NB4 (cell line): ENCODE measurements around the gene ARL2.
A peak's percentile ranks its signal among the peaks of the same experiment; 100 is the strongest.
"Not testable (repeated sequence)": the region's sequence is repeated elsewhere in the genome, so short reads cannot be mapped to it uniquely, and the experiment has no call there.

Experiments
- DNase-seq: peaks from one replicate; pipeline ENCODE4 v3.0.0; 2010; ENCODE audit warnings: low read depth
- H3K4me3 ChIP-seq: one replicate; pipeline ENCODE4 v1.5.1; 2011; ENCODE audit warnings: mild to moderate bottlenecking, low read depth, low read length, moderate library complexity
- MAX ChIP-seq: IDR thresholded peaks from 2 replicates; pipeline ENCODE4 v1.6.1; 2011; ENCODE audit warnings: low read depth, low read length
- MYC ChIP-seq: IDR thresholded peaks from 2 replicates; pipeline ENCODE4 v1.6.1; 2011; ENCODE audit warnings: low read depth, low read length
- POLR2A ChIP-seq: IDR thresholded peaks from 2 replicates; pipeline ENCODE4 v1.6.1; 2011; ENCODE audit warnings: mild to moderate bottlenecking; ENCODE audit not compliant: insufficient read length; ENCODE audit errors: extremely low read depth
- TF ChIP-seq, protein P1 (sequence below): IDR thresholded peaks from one replicate; pipeline ENCODE4 v1.5.1; 2012; ENCODE audit warnings: low read depth, low read length

ARL2 gene

DNA sequence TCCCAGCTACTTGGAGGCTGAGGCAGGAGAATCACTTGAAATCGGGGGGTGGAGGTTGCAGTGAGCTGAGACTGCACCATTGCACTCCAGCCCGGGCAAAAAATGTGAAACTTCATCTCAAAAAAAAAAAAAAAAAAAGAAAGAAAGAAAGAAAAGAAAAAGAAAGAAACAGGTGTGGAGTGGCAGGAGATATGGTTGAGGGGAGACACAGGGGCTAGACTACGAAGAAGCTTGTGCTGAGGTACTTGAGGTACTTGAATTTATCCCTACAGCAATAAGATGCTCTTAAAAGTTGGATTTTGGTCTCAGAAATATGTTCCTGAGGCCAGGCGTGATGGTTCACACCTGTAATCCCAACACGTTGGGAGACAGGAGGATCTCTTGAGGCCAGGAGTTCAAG is 39.8 kb upstream of the ARL2 start:
- no peak for DNase-seq
- no peak overlapping the region for H3K4me3 ChIP-seq
- TF ChIP-seq MAX (no peak), MYC (no peak), POLR2A (no peak)
- TF ChIP-seq, protein P1, sequence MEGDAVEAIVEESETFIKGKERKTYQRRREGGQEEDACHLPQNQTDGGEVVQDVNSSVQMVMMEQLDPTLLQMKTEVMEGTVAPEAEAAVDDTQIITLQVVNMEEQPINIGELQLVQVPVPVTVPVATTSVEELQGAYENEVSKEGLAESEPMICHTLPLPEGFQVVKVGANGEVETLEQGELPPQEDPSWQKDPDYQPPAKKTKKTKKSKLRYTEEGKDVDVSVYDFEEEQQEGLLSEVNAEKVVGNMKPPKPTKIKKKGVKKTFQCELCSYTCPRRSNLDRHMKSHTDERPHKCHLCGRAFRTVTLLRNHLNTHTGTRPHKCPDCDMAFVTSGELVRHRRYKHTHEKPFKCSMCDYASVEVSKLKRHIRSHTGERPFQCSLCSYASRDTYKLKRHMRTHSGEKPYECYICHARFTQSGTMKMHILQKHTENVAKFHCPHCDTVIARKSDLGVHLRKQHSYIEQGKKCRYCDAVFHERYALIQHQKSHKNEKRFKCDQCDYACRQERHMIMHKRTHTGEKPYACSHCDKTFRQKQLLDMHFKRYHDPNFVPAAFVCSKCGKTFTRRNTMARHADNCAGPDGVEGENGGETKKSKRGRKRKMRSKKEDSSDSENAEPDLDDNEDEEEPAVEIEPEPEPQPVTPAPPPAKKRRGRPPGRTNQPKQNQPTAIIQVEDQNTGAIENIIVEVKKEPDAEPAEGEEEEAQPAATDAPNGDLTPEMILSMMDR: no peak

GRCh38 chr11:64976651-64977050 is 37.3 kb upstream of the ARL2 start:
- DNase-seq: no peak
- TF ChIP-seq, protein P1: no peak
- TF ChIP-seq MYC: no peak
- TF ChIP-seq POLR2A: no peak
- TF ChIP-seq MAX: no peak
- no peak overlapping the region for H3K4me3 ChIP-seq

- not testable (repeated sequence) for H3K4me3 ChIP-seq, DNase-seq
Observed at GRCh38 chr11:64983339-64983738, 30.6 kb upstream of the ARL2 start.

- DNase-seq: no peak
- H3K4me3 ChIP-seq: no peak overlapping the region
- no peak for TF ChIP-seq MYC
- TF ChIP-seq MAX: no peak
- TF ChIP-seq POLR2A: no peak
- TF ChIP-seq, protein P1: no peak
Observed at GRCh38 chr11:64987998-64988854, 25.7 kb upstream of the ARL2 start.

DNA sequence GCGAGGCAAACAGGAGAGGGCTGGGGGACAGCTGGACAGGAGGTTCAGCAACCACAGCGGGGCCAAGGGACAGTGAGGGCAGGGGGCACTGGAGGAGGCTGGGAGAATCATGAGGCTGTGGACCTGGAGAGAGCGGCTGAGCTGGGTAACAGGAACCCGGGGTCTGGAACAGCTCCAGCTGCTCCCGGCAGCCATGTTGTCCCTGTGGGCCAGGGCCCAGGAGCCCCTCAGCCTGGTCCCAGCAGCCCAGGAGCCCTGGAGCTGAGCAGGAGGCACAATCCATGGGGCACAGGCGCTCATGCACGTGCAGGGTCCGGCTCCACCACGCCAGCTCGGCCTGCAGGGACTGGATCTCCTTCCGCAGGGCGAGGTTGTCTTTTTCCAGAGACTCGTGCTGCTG is 24.5 kb upstream of the ARL2 start:
- no peak for TF ChIP-seq POLR2A
- no peak overlapping the region for H3K4me3 ChIP-seq
- no peak for DNase-seq

DNA sequence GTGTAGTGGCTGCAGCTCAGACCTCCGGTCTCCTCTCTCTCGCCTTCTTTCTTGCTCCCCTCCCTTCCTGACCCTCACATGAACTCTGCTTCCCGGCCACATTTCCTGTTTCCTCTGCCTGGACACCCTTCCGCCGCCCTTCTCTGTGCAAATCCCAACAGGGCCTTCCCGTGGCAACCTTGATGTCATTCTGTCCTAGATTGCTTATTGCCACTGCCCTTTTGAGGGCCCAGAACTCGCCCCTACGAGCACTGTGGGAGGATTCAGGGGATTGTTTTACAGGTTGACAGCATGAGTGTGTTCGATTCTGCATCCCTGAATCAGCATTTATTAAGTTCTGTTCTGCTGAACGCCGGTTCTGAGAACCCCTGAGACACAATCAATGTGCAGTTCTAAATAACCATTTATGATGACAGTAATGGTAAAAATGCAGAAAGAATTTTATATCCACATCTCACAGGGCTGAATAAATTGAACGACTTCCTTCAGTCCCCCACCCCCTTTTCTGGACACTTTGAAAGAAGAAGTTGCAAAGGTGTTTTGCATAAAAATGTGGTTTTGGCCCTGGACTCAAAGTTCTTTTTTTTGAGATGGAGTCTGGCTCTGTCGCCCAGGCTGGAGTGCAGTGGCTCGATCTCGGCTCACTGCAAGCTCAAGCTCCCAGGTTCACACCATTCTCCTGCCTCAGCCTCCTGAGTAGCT is 23.6 kb upstream of the ARL2 start:
- no peak for TF ChIP-seq MAX
- TF ChIP-seq, protein P1: no peak
- no peak for TF ChIP-seq MYC
- no peak for TF ChIP-seq POLR2A
- no peak overlapping the region for H3K4me3 ChIP-seq
- DNase-seq: peak; percentile 25
